Naive thymus-derived CD4-positive, alpha-beta T cell (primary cell): ENCODE results near the gene CYP4V2. TPM values are rescaled to one million over a fixed set of nuclear protein-coding genes. Genes with fewer than 3 reads are reported as not detected.

Experiments
- ATAC-seq: fragments of 150-1000 bp; cut with Tn5 transposase; 2 replicates; pipeline ENCODE4 v1.10.0; 2021; ENCODE audit warnings: mild to moderate bottlenecking, moderate library complexity
- CTCF ChIA-PET: fragments of 350-600 bp; sonication (Branson Sonifier 250); formaldehyde crosslinking; loops from one replicate; lab custom pipeline; 2021; ENCODE audit warnings: antibody characterized with exemption; lab: Charles Lee
- POLR2A ChIA-PET: fragments of 350-600 bp; sonication (Branson Sonifier 250); formaldehyde crosslinking; loops from one replicate; lab custom pipeline; 2021; ENCODE audit warnings: antibody characterized with exemption, inconsistent platforms; lab: Charles Lee
- DNase-seq, 9 donors: peaks; one replicate each; pipeline versions ENCODE4 v3.0.0 to v3.0.0-alpha.2; 2020 to 2022; ENCODE audit warnings: mixed read lengths in 1 of 9
- H3K27ac ChIP-seq: one replicate; pipeline ENCODE4 v1.7.0; 2013; ENCODE audit warnings: mild to moderate bottlenecking, low read depth, low read length, moderate library complexity
- H3K27me3 ChIP-seq, 2 donors: one replicate each; pipeline ENCODE4 v1.7.0; 2013; ENCODE audit warnings: low read length in 2 of 2, mild to moderate bottlenecking in 2 of 2, moderate library complexity in 2 of 2; ENCODE audit not compliant: control insufficient read depth in 2 of 2, insufficient read depth in 2 of 2
- H3K36me3 ChIP-seq, 3 experiments: 1 replicate in 2 of 3; 2 replicates in 1 of 3; pipeline ENCODE4 v1.7.0; 2013; ENCODE audit warnings: low read length in 3 of 3, mild to moderate bottlenecking in 3 of 3, moderate library complexity in 1 of 3; ENCODE audit not compliant: insufficient read depth in 3 of 3, control insufficient read depth in 2 of 3
- H3K4me1 ChIP-seq, 2 donors: one replicate each; pipeline ENCODE4 v1.7.0; 2013; ENCODE audit warnings: low read length in 2 of 2, mild to moderate bottlenecking in 2 of 2, moderate library complexity in 1 of 2; ENCODE audit not compliant: control insufficient read depth in 2 of 2, insufficient read depth in 2 of 2
- H3K4me3 ChIP-seq: 2 replicates; pipeline ENCODE4 v1.7.0; 2013; ENCODE audit warnings: mild to moderate bottlenecking, low read length
- H3K9me3 ChIP-seq, 3 experiments: 1 replicate in 2 of 3; 2 replicates in 1 of 3; pipeline ENCODE4 v1.7.0; 2013; ENCODE audit warnings: low read length in 3 of 3; ENCODE audit not compliant: control insufficient read depth in 2 of 3
- H3K27ac Mint-ChIP-seq, 9 donors: one replicate each; pipeline ENCODE4 v1.8.0; 2020 to 2022; ENCODE audit warnings: mixed read lengths in 9 of 9, mild to moderate bottlenecking in 8 of 9, moderate library complexity in 5 of 9, inconsistent platforms in 2 of 9
- H3K27me3 Mint-ChIP-seq, 5 donors: one replicate each; pipeline ENCODE4 v1.8.0; 2021 to 2022; ENCODE audit warnings: mixed read lengths in 5 of 5, mild to moderate bottlenecking in 1 of 5
- H3K36me3 Mint-ChIP-seq, 5 donors: one replicate each; pipeline ENCODE4 v1.8.0; 2020 to 2022; ENCODE audit warnings: mixed read lengths in 5 of 5, mild to moderate bottlenecking in 3 of 5, inconsistent platforms in 1 of 5
- H3K4me1 Mint-ChIP-seq, 7 donors: one replicate each; pipeline ENCODE4 v1.8.0; 2020 to 2022; ENCODE audit warnings: mixed read lengths in 7 of 7, mild to moderate bottlenecking in 3 of 7, inconsistent platforms in 1 of 7
- H3K4me3 Mint-ChIP-seq, 10 donors: one replicate each; pipeline ENCODE4 v1.8.0; 2020 to 2022; ENCODE audit warnings: mild to moderate bottlenecking in 10 of 10, mixed read lengths in 10 of 10, moderate library complexity in 6 of 10, inconsistent platforms in 2 of 10
- H3K9me3 Mint-ChIP-seq, 11 donors: one replicate each; pipeline ENCODE4 v1.8.0; 2020 to 2022; ENCODE audit warnings: mixed read lengths in 11 of 11, mild to moderate bottlenecking in 4 of 11, inconsistent platforms in 1 of 11, moderate library complexity in 1 of 11
- intact Hi-C, 2 donors: fragments of 100-400 bp; cut with micrococcal nuclease; formaldehyde crosslinking; loops; one replicate each; pipeline ENCODE4 v1.15.1; 2023
- polyA plus RNA-seq, 2 donors: library from polyadenylated mRNA; unstranded; fragments of 300-500 nt; fragmentation: Illumina TruSeq; gene quantifications; one replicate each; pipeline ENCODE4 v1.2.3, GENCODE V29; 2021
- total RNA-seq, 6 experiments: library from RNA in 5 of 6; stranded (reverse) in 5 of 6; gene quantifications; 1 replicate in 5 of 6; 2 replicates in 1 of 6; pipeline ENCODE4 v1.2.3 and lab custom pipeline; 2021 to 2026

Gene CYP4V2
- total and polyA plus RNA-seq, 7 experiments from 2014 or later = 16.0 to 41.4 (median 26.0) TPM

DNA sequence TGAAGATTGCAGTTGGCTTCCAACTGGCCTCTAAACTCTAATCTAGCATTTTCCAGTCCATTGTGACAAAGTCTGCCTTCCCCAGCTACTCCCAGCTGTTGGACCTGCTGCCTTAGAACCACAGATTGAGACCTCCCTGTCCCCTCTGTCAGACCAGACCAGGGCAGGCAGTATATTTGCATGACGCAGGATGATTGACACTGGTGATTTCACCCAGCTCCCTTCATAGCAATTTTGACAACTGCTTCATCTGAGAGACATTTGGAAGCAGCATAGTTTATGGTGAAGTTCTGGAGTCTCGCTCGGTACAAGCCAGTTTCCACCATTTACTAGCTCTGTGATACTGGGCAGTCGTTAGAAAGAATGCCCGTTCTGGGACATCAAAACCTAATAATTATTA lies 2.5 kb downstream of the CYP4V2 start:
- peak overlapping the region in 5 of 10 donors; percentile 14 to 96 (median 47) for H3K4me3 Mint-ChIP-seq
- Histone ChIP-seq H3K36me3 (peaks cover 0 to 18% (median 0%) of the 10 kb centered on the region in 3 experiments), H3K4me3 (no peak overlapping the region), H3K27ac (peak overlapping the region; percentile 95), H3K27me3 (no peaks in the 10 kb centered on the region), H3K9me3 (no peaks in the 10 kb centered on the region), H3K4me1 (peaks cover 12 to 18% of the 10 kb centered on the region in 2 donors)
- DNase-seq = no peak
- intact Hi-C loops = loop anchor here (5.0 to 10.0 kb wide), 7 partner anchors 127 to 1719 kb away; partner anchors contain the start of genes ANKRD37 (in 1 of the 2), CCDC110 (in 1 of the 2), CENPU (in 1 of the 2) and CFAP97 (in 1 of the 2)
- no peaks in the 10 kb centered on the region for H3K9me3 Mint-ChIP-seq
- H3K36me3 Mint-ChIP-seq = peaks cover 9 to 26% (median 22%) of the 10 kb centered on the region in 5 donors
- no peak for ATAC-seq
- H3K4me1 Mint-ChIP-seq = peaks cover 38 to 66% (median 57%) of the 10 kb centered on the region in 7 donors
- ChIA-PET CTCF (no interaction called here), POLR2A (interaction anchor here (9.7 kb wide), 1 partner anchor 10 kb away, joined by 189 read pairs; no protein-coding TSS in a partner anchor)
- no peaks in the 10 kb centered on the region for H3K27me3 Mint-ChIP-seq
- H3K27ac Mint-ChIP-seq = peak overlapping the region in 8 of 9 donors; percentile 60 to 99 (median 98)

DNA sequence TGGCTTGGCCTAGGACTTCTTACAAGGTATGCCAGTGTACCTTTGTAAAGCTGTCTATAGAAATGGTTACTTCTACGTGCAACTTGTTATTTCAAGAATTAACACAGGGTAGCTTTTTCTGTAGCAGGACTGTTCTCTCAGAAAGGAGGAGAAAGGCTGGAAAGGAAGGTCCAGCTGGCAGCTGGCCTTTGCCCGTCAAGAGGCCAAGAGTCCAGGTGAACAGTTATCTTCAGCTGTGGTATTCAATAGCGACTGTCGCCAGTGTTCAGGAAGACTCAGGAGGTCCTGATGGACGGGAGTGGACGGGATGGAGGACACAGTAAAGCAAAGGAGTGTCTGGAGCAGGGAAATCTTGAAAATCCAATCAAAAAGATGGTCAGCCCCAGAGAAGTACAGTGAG lies 4.7 kb downstream of the CYP4V2 start:
- H3K9me3 Mint-ChIP-seq = no peaks in the 10 kb centered on the region
- peaks cover 5% of the 10 kb centered on the region in 2 donors for H3K4me1 ChIP-seq
- no peak for DNase-seq
- peak overlapping the region in 4 of 9 donors; percentile 11 to 83 (median 36) for H3K27ac Mint-ChIP-seq
- H3K36me3 Mint-ChIP-seq = peaks cover 9 to 26% (median 22%) of the 10 kb centered on the region in 5 donors
- ATAC-seq = no peak
- ChIA-PET POLR2A (interaction anchor here (1.0 to 9.7 kb wide), 2 partner anchors 8 to 37 kb away, joined by 3 to 189 read pairs; no protein-coding TSS in a partner anchor), CTCF (no interaction called here)
- no peak overlapping the region for H3K4me3 ChIP-seq
- no peaks in the 10 kb centered on the region for H3K27me3 ChIP-seq
- H3K27ac ChIP-seq = no peak overlapping the region
- no peaks in the 10 kb centered on the region for H3K27me3 Mint-ChIP-seq
- intact Hi-C loops = loop anchor here (10.0 kb wide), 2 partner anchors 771 to 1721 kb away; partner anchors contain the start of genes IRF2 (in 1 of the 2) and UFSP2 (in 1 of the 2)
- peaks cover 0 to 14% (median 0%) of the 10 kb centered on the region in 3 experiments for H3K36me3 ChIP-seq
- no peaks in the 10 kb centered on the region for H3K9me3 ChIP-seq
- peaks cover 22 to 49% (median 40%) of the 10 kb centered on the region in 7 donors for H3K4me1 Mint-ChIP-seq
- no peak overlapping the region for H3K4me3 Mint-ChIP-seq

DNA sequence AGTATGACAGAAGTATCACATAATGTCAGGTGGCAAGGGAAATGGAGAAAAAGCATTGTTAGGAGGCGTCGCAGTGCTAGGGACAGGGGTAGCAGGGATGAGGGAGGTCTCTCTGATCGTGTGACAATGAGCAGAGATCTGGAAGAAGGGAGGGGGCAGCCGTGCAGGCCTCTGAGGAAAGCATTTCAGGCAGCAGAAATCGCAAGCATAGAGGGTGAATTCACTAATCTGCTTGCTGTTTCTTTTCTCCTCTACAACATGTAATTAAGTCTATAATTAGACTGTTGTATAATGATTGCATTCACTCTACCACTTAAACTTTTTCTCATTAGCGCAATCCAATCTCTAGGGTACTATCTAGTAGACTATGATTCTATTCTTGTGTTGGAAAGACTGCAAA lies 9.1 kb downstream of the CYP4V2 start:
- POLR2A ChIA-PET = no interaction called here
- Histone ChIP-seq H3K4me3 (no peak overlapping the region), H3K27ac (no peak overlapping the region), H3K27me3 (no peaks in the 10 kb centered on the region), H3K36me3 (peaks cover 0 to 7% (median 0%) of the 10 kb centered on the region in 3 experiments), H3K9me3 (no peaks in the 10 kb centered on the region), H3K4me1 (no peaks in the 10 kb centered on the region)
- Mint-ChIP-seq H3K9me3 (no peaks in the 10 kb centered on the region), H3K4me1 (peaks cover 9 to 51% (median 27%) of the 10 kb centered on the region in 7 donors), H3K36me3 (peaks cover 9 to 21% (median 19%) of the 10 kb centered on the region in 5 donors), H3K27ac (peak overlapping the region in 6 of 9 donors; percentile 0 to 90 (median 54)), H3K4me3 (no peak overlapping the region), H3K27me3 (no peaks in the 10 kb centered on the region)
- ATAC-seq (no peak), DNase-seq (no peak)
- CTCF ChIA-PET = no interaction called here
- intact Hi-C loops = loop anchor here in 1 of 2 donors (5.0 kb wide), 3 partner anchors 773 to 1663 kb away; partner anchors contain the start of genes ANKRD37, LRP2BP and UFSP2

DNA sequence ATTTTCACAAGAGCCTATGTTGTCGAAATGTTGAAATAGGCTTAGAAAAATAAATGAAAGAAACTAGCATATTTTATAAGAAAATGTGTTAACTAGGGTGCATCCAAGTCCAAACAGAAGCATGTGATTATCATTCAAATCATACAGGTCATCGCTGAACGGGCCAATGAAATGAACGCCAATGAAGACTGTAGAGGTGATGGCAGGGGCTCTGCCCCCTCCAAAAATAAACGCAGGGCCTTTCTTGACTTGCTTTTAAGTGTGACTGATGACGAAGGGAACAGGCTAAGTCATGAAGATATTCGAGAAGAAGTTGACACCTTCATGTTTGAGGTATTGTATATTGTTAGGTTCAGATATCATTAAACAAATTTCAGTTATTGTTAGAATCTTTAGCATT lies 9.6 kb downstream of the CYP4V2 start:
- H3K4me3 ChIP-seq = no peak overlapping the region
- H3K27me3 ChIP-seq = no peaks in the 10 kb centered on the region
- H3K4me1 Mint-ChIP-seq = peaks cover 9 to 49% (median 22%) of the 10 kb centered on the region in 7 donors
- H3K36me3 ChIP-seq = peaks cover 0 to 6% (median 0%) of the 10 kb centered on the region in 3 experiments
- no peaks in the 10 kb centered on the region for H3K27me3 Mint-ChIP-seq
- H3K27ac Mint-ChIP-seq = peak overlapping the region in 3 of 9 donors; percentile 23 to 81 (median 62)
- no peaks in the 10 kb centered on the region for H3K9me3 Mint-ChIP-seq
- ChIA-PET CTCF (interaction anchor here (1.1 to 1.9 kb wide), 3 partner anchors 9 to 55 kb away, joined by 3 to 11 read pairs (median 4); partner anchors contain the start of gene CYP4V2), POLR2A (interaction anchor here (6.8 kb wide), 1 partner anchor 9 kb away, joined by 189 read pairs; the partner anchor contains the start of gene CYP4V2)
- H3K4me1 ChIP-seq = no peaks in the 10 kb centered on the region
- intact Hi-C loops = loop anchor here in 1 of 2 donors (1.0 to 5.0 kb wide), 4 partner anchors 51 to 1664 kb away; partner anchors contain the start of genes ANKRD37, LRP2BP and UFSP2
- H3K36me3 Mint-ChIP-seq = peaks cover 6 to 18% (median 17%) of the 10 kb centered on the region in 5 donors
- H3K9me3 ChIP-seq = no peaks in the 10 kb centered on the region
- no peak overlapping the region for H3K4me3 Mint-ChIP-seq
- H3K27ac ChIP-seq = no peak overlapping the region
- ATAC-seq = no peak
- DNase-seq = no peak

DNA sequence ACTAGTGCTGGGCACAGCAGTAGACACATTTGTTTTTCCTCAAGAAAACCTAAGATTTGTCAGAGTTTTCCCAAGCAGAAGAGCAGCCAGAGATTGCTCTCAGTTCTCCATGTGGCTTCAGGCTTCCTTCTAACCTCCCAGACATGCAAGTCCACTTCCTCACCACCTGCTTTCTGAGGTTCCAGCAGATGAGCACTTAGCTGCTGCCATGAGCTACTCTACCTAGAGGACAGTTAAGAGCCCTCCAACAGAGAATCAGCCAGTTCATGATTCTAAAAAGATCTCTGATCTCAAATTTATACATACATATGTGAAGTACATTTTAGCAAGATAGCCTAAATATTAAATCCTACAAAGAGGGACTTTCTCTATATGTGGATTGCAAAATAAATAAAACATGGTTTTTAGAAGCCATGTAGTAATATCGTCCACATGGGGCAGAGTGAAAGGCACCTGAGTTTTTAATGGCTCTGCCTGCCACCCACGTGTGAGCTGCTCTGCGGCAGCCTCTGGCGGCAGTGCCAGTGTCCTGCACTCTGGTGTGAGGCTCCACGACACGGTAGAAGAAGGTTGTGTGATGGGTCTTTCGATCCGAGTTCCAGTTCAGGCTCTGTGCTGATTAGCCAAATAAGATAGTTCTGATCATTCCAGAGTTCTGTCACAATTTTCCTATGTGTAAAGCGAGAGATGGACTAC lies 10.3 kb downstream of the CYP4V2 start:
- H3K4me3 ChIP-seq = no peak overlapping the region
- no peaks in the 10 kb centered on the region for H3K27me3 ChIP-seq
- Mint-ChIP-seq H3K36me3 (peaks cover 5 to 19% (median 17%) of the 10 kb centered on the region in 5 donors), H3K4me3 (peak overlapping the region in 7 of 10 donors; percentile 0 to 55 (median 35)), H3K27me3 (no peaks in the 10 kb centered on the region), H3K27ac (peak overlapping the region in 8 of 9 donors; percentile 14 to 97 (median 56)), H3K4me1 (peaks cover 8 to 51% (median 20%) of the 10 kb centered on the region in 7 donors), H3K9me3 (no peaks in the 10 kb centered on the region)
- ATAC-seq (peak; percentile 98), DNase-seq (peak in 8 of 9 donors; percentile 12 to 70 (median 50))
- H3K27ac ChIP-seq = peak overlapping the region; percentile 48
- POLR2A ChIA-PET = interaction anchor here (6.8 kb wide), 1 partner anchor 10 kb away, joined by 189 read pairs; the partner anchor contains the start of gene CYP4V2
- H3K9me3 ChIP-seq = no peaks in the 10 kb centered on the region
- CTCF ChIA-PET = interaction anchor here (1.1 to 1.9 kb wide), 5 partner anchors 10 to 134 kb away, joined by 3 to 11 read pairs (median 4); partner anchors contain the start of gene CYP4V2
- H3K4me1 ChIP-seq = no peaks in the 10 kb centered on the region
- peaks cover 0 to 6% (median 0%) of the 10 kb centered on the region in 3 experiments for H3K36me3 ChIP-seq
- intact Hi-C loops = loop anchor here in 1 of 2 donors (1.0 to 5.0 kb wide), 5 partner anchors 51 to 1664 kb away; partner anchors contain the start of genes ANKRD37, LRP2BP and UFSP2
